ENCODE data around the gene P2RY14. TPM values are rescaled to one million over a fixed set of nuclear protein-coding genes. Genes with fewer than 3 reads are reported as not detected.
A peak's percentile ranks its signal among the peaks of the same experiment; 100 is the strongest.

Gene P2RY14
- total RNA-seq, 1 donor from 2014 or later = 0.60 TPM

GRCh38 chr3:151319628-151320027, 41.3 kb upstream of the P2RY14 start:
- Mint-ChIP-seq H3K27ac (peak overlapping the region; percentile 27), H3K4me1 (ENCODE audit: unreplicated experiment) (no peaks in the 10 kb centered on the region), H3K4me3 (no peak overlapping the region), H3K9me3 (peaks cover 10% of the 10 kb centered on the region), H3K27me3 (no peaks in the 10 kb centered on the region), H3K36me3 (no peaks in the 10 kb centered on the region)
- no peak for DNase-seq (ENCODE audit: extremely low spot score, unreplicated experiment)
- TF ChIP-seq CTCF (conservative IDR thresholded peaks at IDR 0.05) = no peak

- no peaks in the 10 kb centered on the region for H3K27me3 Mint-ChIP-seq
- H3K36me3 Mint-ChIP-seq = no peaks in the 10 kb centered on the region
- no peak for DNase-seq (ENCODE audit: extremely low spot score, unreplicated experiment)
- H3K4me1 Mint-ChIP-seq (ENCODE audit: unreplicated experiment) = no peaks in the 10 kb centered on the region
- no peak for TF ChIP-seq CTCF (conservative IDR thresholded peaks at IDR 0.05)
- H3K27ac Mint-ChIP-seq = no peak overlapping the region
- H3K4me3 Mint-ChIP-seq = no peak overlapping the region
- H3K9me3 Mint-ChIP-seq = peaks cover 10% of the 10 kb centered on the region
These were observed 40.6 kb upstream of the P2RY14 start for GRCh38 chr3:151318991-151319390.

- Mint-ChIP-seq H3K27me3 (no peaks in the 10 kb centered on the region), H3K27ac (peak overlapping the region; percentile 44), H3K9me3 (peaks cover 10% of the 10 kb centered on the region)
These were observed 40.0 kb upstream of the P2RY14 start for GRCh38 chr3:151318313-151318712.

GRCh38 chr3:151316267-151316991, 38.1 kb upstream of the P2RY14 start, which contains the start of gene GPR87:
GPR87 (minus strand) TSS chr3:151316820; CDS start chr3:151300100, 16,720 bp downstream.
- peak within 1 kb of the TSS; percentile 80 for H3K4me3 Mint-ChIP-seq
- no peaks in the 10 kb centered on the region for H3K27me3 Mint-ChIP-seq
- DNase-seq (ENCODE audit: extremely low spot score, unreplicated experiment) = no peak

More at GRCh38 chr3:151318313-151318712, 40.0 kb upstream of the P2RY14 start:
- DNase-seq (ENCODE audit: extremely low spot score, unreplicated experiment) = no peak
- Mint-ChIP-seq H3K36me3 (no peaks in the 10 kb centered on the region), H3K4me1 (ENCODE audit: unreplicated experiment) (no peaks in the 10 kb centered on the region), H3K4me3 (peak overlapping the region; percentile 32)
- TF ChIP-seq CTCF (conservative IDR thresholded peaks at IDR 0.05) = no peak

GRCh38 chr3:151315846-151316245, 37.5 kb upstream of the P2RY14 start:
- no peaks in the 10 kb centered on the region for H3K4me1 Mint-ChIP-seq (ENCODE audit: unreplicated experiment)

More at GRCh38 chr3:151316267-151316991, 38.1 kb upstream of the P2RY14 start, which contains the start of gene GPR87:
- Mint-ChIP-seq H3K4me1 (ENCODE audit: unreplicated experiment) (no peaks in the 10 kb centered on the region), H3K9me3 (no peaks in the 10 kb centered on the region), H3K27ac (peak within 1 kb of the TSS; percentile 97), H3K36me3 (no peaks in the 10 kb centered on the region)
- TF ChIP-seq CTCF (conservative IDR thresholded peaks at IDR 0.05) = no peak

More at GRCh38 chr3:151315846-151316245, 37.5 kb upstream of the P2RY14 start:
- Mint-ChIP-seq H3K27ac (peak overlapping the region; percentile 97), H3K36me3 (no peaks in the 10 kb centered on the region), H3K9me3 (no peaks in the 10 kb centered on the region), H3K4me3 (peak overlapping the region; percentile 80), H3K27me3 (no peaks in the 10 kb centered on the region)
- no peak for DNase-seq (ENCODE audit: extremely low spot score, unreplicated experiment)
- no peak for TF ChIP-seq CTCF (conservative IDR thresholded peaks at IDR 0.05)

Data from type B pancreatic cell (in vitro differentiated cells).